ENCODE data around the gene SCO1. TPM values are rescaled to one million over a fixed set of nuclear protein-coding genes. Genes with fewer than 3 reads are reported as not detected.
A peak's percentile ranks its signal among the peaks of the same experiment; 100 is the strongest.
"Not testable (repeated sequence)": the region's sequence is repeated elsewhere in the genome, so short reads cannot be mapped to it uniquely, and the experiment has no call there.

Gene SCO1
- total and polyA plus RNA-seq, 2 donors (not counting 1 experiment from before 2014, with no cell fraction given) = 5.9 to 28.6 TPM

DNA sequence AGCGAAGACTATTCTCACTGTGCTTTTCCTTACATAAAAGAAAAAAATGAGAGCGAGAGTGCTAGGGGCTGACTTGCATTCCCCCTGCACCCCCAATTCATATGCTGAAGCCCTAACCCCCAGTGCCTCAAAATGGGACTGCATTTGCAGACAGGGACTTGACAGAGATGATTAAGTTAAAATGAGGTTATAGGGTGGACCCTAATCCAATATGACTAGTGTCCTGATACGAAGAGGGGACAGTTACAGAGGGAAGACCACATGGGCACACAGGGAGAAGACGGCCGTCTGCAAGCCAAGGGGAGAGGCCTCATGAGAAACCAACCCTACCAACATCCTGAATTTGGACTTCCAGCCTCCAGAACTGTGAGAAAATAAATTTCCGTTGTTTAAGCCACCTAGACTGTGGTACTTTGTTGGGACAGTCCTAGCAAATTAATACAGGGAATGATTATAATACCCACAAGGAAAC, 34.1 kb upstream of the SCO1 start:
- H3K9me3 Mint-ChIP-seq (ENCODE audit: insufficient read depth) = no peaks in the 10 kb centered on the region
- no peaks in the 10 kb centered on the region for H3K36me3 ChIP-seq (replicated peaks in 1 of 2; ENCODE audit: control extremely low read depth in 1 of 2, control insufficient read depth in 1 of 2, extremely low read depth in 1 of 2, insufficient read depth in 2 of 2, low read length in 1 of 2)
- H3K4me1 ChIP-seq (ENCODE audit: control insufficient read depth in 2 of 2, insufficient read depth in 2 of 2, low read length in 2 of 2) = peaks cover 0 to 9% of the 10 kb centered on the region in 2 donors
- ChIA-PET POLR2A (no interaction called here), CTCF (interaction anchor here (2.4 kb wide), 1 partner anchor 35 kb away, joined by 5 read pairs; no protein-coding TSS in a partner anchor)
- H3K27me3 ChIP-seq (replicated peaks in 1 of 4; ENCODE audit: control extremely low read depth in 1 of 4, control insufficient read depth in 3 of 4, insufficient read depth in 4 of 4, low read length in 3 of 4) = no peaks in the 10 kb centered on the region
- H3K4me1 Mint-ChIP-seq = peaks cover 15% of the 10 kb centered on the region
- no peak for DNase-seq
- intact Hi-C loops (cut with micrococcal nuclease) = no loop called here
- H3K4me2 ChIP-seq (replicated peaks; ENCODE audit: low read depth, low read length, poor library complexity, severe bottlenecking) = no peak overlapping the region
- no peaks in the 10 kb centered on the region for H4K20me1 ChIP-seq (ENCODE audit: control insufficient read depth, insufficient read depth, low read length, poor library complexity, severe bottlenecking)
- no peaks in the 10 kb centered on the region for H3K9me3 ChIP-seq (ENCODE audit: control extremely low read depth in 1 of 3, control insufficient read depth in 2 of 3, insufficient read depth in 1 of 3, low read length in 2 of 3)
- no peak overlapping the region for H3K9ac ChIP-seq (ENCODE audit: low read length)
- peak overlapping the region; percentile 90 for H3K4me3 Mint-ChIP-seq
- H2AFZ ChIP-seq (ENCODE audit: insufficient read depth, low read depth, low read length, poor library complexity, severe bottlenecking) = no peak overlapping the region
- H3K27ac ChIP-seq (ENCODE audit: low read length in 2 of 2) = no peak overlapping the region
- no CpG with 5 or more reads among the region's 6 CpGs for WGBS (ENCODE audit: insufficient coverage)
- no peak overlapping the region for H3K4me3 ChIP-seq (ENCODE audit: control extremely low read depth in 1 of 5, extremely low read depth in 1 of 5, insufficient read depth in 1 of 5, low read depth in 2 of 5, low read length in 4 of 5)
- H3K79me2 ChIP-seq (ENCODE audit: control insufficient read depth, insufficient read depth, low read length) = no peaks in the 10 kb centered on the region
- H3K27ac Mint-ChIP-seq = peak overlapping the region; percentile 26
- no peak for ATAC-seq (ENCODE audit: low read depth)
- peaks cover 9% of the 10 kb centered on the region for H3K27me3 Mint-ChIP-seq
- TF ChIP-seq, protein P1, sequence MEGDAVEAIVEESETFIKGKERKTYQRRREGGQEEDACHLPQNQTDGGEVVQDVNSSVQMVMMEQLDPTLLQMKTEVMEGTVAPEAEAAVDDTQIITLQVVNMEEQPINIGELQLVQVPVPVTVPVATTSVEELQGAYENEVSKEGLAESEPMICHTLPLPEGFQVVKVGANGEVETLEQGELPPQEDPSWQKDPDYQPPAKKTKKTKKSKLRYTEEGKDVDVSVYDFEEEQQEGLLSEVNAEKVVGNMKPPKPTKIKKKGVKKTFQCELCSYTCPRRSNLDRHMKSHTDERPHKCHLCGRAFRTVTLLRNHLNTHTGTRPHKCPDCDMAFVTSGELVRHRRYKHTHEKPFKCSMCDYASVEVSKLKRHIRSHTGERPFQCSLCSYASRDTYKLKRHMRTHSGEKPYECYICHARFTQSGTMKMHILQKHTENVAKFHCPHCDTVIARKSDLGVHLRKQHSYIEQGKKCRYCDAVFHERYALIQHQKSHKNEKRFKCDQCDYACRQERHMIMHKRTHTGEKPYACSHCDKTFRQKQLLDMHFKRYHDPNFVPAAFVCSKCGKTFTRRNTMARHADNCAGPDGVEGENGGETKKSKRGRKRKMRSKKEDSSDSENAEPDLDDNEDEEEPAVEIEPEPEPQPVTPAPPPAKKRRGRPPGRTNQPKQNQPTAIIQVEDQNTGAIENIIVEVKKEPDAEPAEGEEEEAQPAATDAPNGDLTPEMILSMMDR (IDR thresholded peaks at IDR 0.05) = no peak
- TF ChIP-seq EZH2 (IDR thresholded peaks at IDR 0.05; ENCODE audit: borderline replicate concordance, insufficient read depth, low read depth, low read length, poor library complexity, severe bottlenecking) = no peak

GRCh38 chr17:10730247-10730646, 32.9 kb upstream of the SCO1 start:
- not testable (repeated sequence) for H3K9me3 Mint-ChIP-seq (ENCODE audit: insufficient read depth); ATAC-seq (ENCODE audit: low read depth); H3K36me3 ChIP-seq (replicated peaks in 1 of 2; ENCODE audit: control extremely low read depth in 1 of 2, control insufficient read depth in 1 of 2, extremely low read depth in 1 of 2, insufficient read depth in 2 of 2, low read length in 1 of 2); H3K27me3 Mint-ChIP-seq; H3K4me1 ChIP-seq (ENCODE audit: control insufficient read depth in 2 of 2, insufficient read depth in 2 of 2, low read length in 2 of 2); H3K9me3 ChIP-seq (ENCODE audit: control extremely low read depth in 1 of 3, control insufficient read depth in 2 of 3, insufficient read depth in 1 of 3, low read length in 2 of 3); H3K27me3 ChIP-seq (replicated peaks in 1 of 4; ENCODE audit: control extremely low read depth in 1 of 4, control insufficient read depth in 3 of 4, insufficient read depth in 4 of 4, low read length in 3 of 4); H4K20me1 ChIP-seq (ENCODE audit: control insufficient read depth, insufficient read depth, low read length, poor library complexity, severe bottlenecking); H3K79me2 ChIP-seq (ENCODE audit: control insufficient read depth, insufficient read depth, low read length)
- ChIA-PET POLR2A (interaction anchor here (0.7 kb wide), 1 partner anchor 610 kb away, joined by 4 read pairs; no protein-coding TSS in a partner anchor), CTCF (interaction anchor here (0.7 to 2.4 kb wide), 2 partner anchors 34 to 806 kb away, joined by 4 to 5 read pairs; no protein-coding TSS in a partner anchor)
- H3K4me1 Mint-ChIP-seq = peaks cover 15% of the 10 kb centered on the region
- peak overlapping the region; percentile 91 for H3K9ac ChIP-seq (ENCODE audit: low read length)
- peak overlapping the region; percentile 90 for H3K4me3 Mint-ChIP-seq
- H3K4me2 ChIP-seq (replicated peaks; ENCODE audit: low read depth, low read length, poor library complexity, severe bottlenecking) = peak overlapping the region; percentile 92
- DNase-seq = peak; percentile 11
- H3K4me3 ChIP-seq (ENCODE audit: control extremely low read depth in 1 of 5, extremely low read depth in 1 of 5, insufficient read depth in 1 of 5, low read depth in 2 of 5, low read length in 4 of 5) = peak overlapping the region; percentile 47 to 84 (median 69)
- peak overlapping the region; percentile 93 for H2AFZ ChIP-seq (ENCODE audit: insufficient read depth, low read depth, low read length, poor library complexity, severe bottlenecking)
- WGBS (ENCODE audit: insufficient coverage) = 2% methylated on average over 8 of the region's 15 CpGs
- peak overlapping the region; percentile 71 for H3K27ac Mint-ChIP-seq
- intact Hi-C loops (cut with micrococcal nuclease) = loop anchor here (1.0 kb wide), 1 partner anchor 33 kb away; the partner anchor contains the start of genes ADPRM and SCO1
- H3K27ac ChIP-seq (ENCODE audit: low read length in 2 of 2) = peak overlapping the region; percentile 34 to 75

Measured in B cell (primary cell).